ENCODE results near the gene DTD1.

DTD1 gene

DNA sequence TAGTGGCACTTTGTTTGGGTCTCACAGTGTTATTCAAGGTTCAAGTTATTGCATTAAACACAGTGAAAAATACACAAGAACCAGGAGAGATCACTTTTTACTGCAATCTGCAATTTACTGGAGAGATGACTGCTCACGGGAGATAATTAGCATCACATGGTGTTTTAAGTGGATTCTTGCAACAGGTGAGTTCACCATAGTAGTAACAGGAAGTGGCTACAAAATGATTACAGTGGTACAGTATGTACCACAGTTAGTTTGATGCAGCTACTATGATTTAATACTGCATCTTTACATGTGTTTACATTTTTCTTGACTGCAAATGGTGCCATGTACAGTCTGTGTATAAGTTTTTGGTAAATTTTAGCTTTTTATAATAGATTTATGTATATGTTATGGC lies 129.2 kb downstream of the DTD1 start:
- no peaks in the 10 kb centered on the region for H3K4me1 ChIP-seq (ENCODE audit: insufficient read depth, low read length, severe bottlenecking)
- peaks cover 5% of the 10 kb centered on the region for H3K36me3 ChIP-seq (ENCODE audit: insufficient read depth, low read length)
- H3F3A ChIP-seq (ENCODE audit: insufficient read depth, low read length) = no peaks in the 10 kb centered on the region
- no peak overlapping the region for H2AFZ ChIP-seq (ENCODE audit: low read length)
- no peak overlapping the region for H3K4me3 ChIP-seq (ENCODE audit: low read depth, low read length, poor library complexity, severe bottlenecking)
- no peak overlapping the region for H3K4me2 ChIP-seq (ENCODE audit: low read length)
- H3K9ac ChIP-seq (ENCODE audit: low read length) = no peak overlapping the region
- no peaks in the 10 kb centered on the region for H3K9me2 ChIP-seq (ENCODE audit: low read depth, low read length)
- H3K27ac ChIP-seq (ENCODE audit: low read depth, low read length, poor library complexity, severe bottlenecking) = no peak overlapping the region
- no peaks in the 10 kb centered on the region for H3K27me3 ChIP-seq (ENCODE audit: insufficient read depth, low read length)
- H3K9me3 ChIP-seq (ENCODE audit: low read length) = 0 out of 2 replicates have a peak, but pooled peaks cover 2% of the 10 kb centered on the region
- no peak for TF ChIP-seq EZH2 (IDR thresholded peaks at IDR 0.05; ENCODE audit: borderline replicate concordance, low read length)
- TF ChIP-seq, protein P1, sequence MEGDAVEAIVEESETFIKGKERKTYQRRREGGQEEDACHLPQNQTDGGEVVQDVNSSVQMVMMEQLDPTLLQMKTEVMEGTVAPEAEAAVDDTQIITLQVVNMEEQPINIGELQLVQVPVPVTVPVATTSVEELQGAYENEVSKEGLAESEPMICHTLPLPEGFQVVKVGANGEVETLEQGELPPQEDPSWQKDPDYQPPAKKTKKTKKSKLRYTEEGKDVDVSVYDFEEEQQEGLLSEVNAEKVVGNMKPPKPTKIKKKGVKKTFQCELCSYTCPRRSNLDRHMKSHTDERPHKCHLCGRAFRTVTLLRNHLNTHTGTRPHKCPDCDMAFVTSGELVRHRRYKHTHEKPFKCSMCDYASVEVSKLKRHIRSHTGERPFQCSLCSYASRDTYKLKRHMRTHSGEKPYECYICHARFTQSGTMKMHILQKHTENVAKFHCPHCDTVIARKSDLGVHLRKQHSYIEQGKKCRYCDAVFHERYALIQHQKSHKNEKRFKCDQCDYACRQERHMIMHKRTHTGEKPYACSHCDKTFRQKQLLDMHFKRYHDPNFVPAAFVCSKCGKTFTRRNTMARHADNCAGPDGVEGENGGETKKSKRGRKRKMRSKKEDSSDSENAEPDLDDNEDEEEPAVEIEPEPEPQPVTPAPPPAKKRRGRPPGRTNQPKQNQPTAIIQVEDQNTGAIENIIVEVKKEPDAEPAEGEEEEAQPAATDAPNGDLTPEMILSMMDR (IDR thresholded peaks at IDR 0.05; ENCODE audit: low read length) = no peak
- no peaks in the 10 kb centered on the region for H4K20me1 ChIP-seq (ENCODE audit: insufficient read depth, low read length)
- H3K79me2 ChIP-seq (ENCODE audit: insufficient read depth, low read length) = no peaks in the 10 kb centered on the region

DNA sequence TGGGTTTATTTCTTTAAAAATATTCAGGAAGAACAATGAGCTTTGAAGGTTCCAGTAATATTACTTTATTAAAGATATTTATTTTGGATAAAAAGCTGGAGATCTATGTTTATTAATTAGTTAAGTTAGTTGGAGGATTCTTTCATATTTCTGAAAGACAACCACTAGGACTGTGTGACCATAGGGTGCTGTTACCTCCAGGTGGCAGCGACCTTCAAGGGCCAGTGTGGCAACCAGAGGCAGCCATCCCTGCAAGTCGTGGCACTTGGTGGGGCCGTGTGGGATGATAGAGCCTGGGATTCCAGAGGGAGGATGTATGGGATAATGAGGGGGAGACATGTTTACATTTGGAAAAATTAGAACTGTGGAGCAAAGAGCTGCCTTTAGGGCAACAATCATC lies 130.3 kb downstream of the DTD1 start:
- Histone ChIP-seq H3K79me2 (ENCODE audit: insufficient read depth, low read length) (no peaks in the 10 kb centered on the region), H3K36me3 (ENCODE audit: insufficient read depth, low read length) (peaks cover 5% of the 10 kb centered on the region), H3F3A (ENCODE audit: insufficient read depth, low read length) (no peaks in the 10 kb centered on the region), H3K9ac (ENCODE audit: low read length) (no peak overlapping the region), H4K20me1 (ENCODE audit: insufficient read depth, low read length) (no peaks in the 10 kb centered on the region), H3K4me1 (ENCODE audit: insufficient read depth, low read length, severe bottlenecking) (no peaks in the 10 kb centered on the region), H3K9me2 (ENCODE audit: low read depth, low read length) (no peaks in the 10 kb centered on the region), H3K9me3 (ENCODE audit: low read length) (0 out of 2 replicates have a peak, but pooled peaks cover 2% of the 10 kb centered on the region), H3K4me2 (ENCODE audit: low read length) (no peak overlapping the region), H3K27ac (ENCODE audit: low read depth, low read length, poor library complexity, severe bottlenecking) (no peak overlapping the region), H3K27me3 (ENCODE audit: insufficient read depth, low read length) (no peaks in the 10 kb centered on the region), H2AFZ (ENCODE audit: low read length) (no peak overlapping the region), H3K4me3 (ENCODE audit: low read depth, low read length, poor library complexity, severe bottlenecking) (no peak overlapping the region)
- TF ChIP-seq, protein P1 (IDR thresholded peaks at IDR 0.05; ENCODE audit: low read length) = peak; percentile 22; the same call in 1 of the 2 replicates
- no peak for TF ChIP-seq EZH2 (IDR thresholded peaks at IDR 0.05; ENCODE audit: borderline replicate concordance, low read length)

DNA sequence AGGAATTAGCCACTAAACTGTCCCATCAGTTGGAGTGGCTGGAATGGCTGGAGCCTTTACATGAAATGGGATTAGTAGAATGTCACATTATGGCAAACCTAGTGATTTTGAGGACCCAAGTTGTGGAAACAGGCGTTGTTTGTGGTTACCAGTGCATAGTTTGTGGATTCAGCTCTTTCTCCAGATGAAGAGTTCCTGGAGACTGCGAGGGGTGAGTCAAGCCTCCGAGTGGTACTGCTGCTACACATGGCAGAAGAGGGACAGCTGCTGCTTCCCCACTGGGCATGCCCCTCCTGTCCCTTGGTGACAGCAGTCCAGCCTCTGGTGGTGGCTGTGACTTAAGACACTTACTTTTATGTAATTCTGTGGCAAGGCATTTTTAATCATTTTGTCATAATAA lies 131.6 kb downstream of the DTD1 start:
- H3K36me3 ChIP-seq (ENCODE audit: insufficient read depth, low read length) = peaks cover 5% of the 10 kb centered on the region
- TF ChIP-seq, protein P1 (IDR thresholded peaks at IDR 0.05; ENCODE audit: low read length) = no peak
- no peak for TF ChIP-seq EZH2 (IDR thresholded peaks at IDR 0.05; ENCODE audit: borderline replicate concordance, low read length)
- no peak overlapping the region for H3K4me2 ChIP-seq (ENCODE audit: low read length)
- H3K9ac ChIP-seq (ENCODE audit: low read length) = no peak overlapping the region
- no peaks in the 10 kb centered on the region for H3K79me2 ChIP-seq (ENCODE audit: insufficient read depth, low read length)
- no peaks in the 10 kb centered on the region for H3F3A ChIP-seq (ENCODE audit: insufficient read depth, low read length)
- H3K4me3 ChIP-seq (ENCODE audit: low read depth, low read length, poor library complexity, severe bottlenecking) = no peak overlapping the region
- H4K20me1 ChIP-seq (ENCODE audit: insufficient read depth, low read length) = no peaks in the 10 kb centered on the region
- H3K4me1 ChIP-seq (ENCODE audit: insufficient read depth, low read length, severe bottlenecking) = no peaks in the 10 kb centered on the region
- no peaks in the 10 kb centered on the region for H3K9me2 ChIP-seq (ENCODE audit: low read depth, low read length)
- H2AFZ ChIP-seq (ENCODE audit: low read length) = no peak overlapping the region
- no peak overlapping the region for H3K27ac ChIP-seq (ENCODE audit: low read depth, low read length, poor library complexity, severe bottlenecking)
- H3K27me3 ChIP-seq (ENCODE audit: insufficient read depth, low read length) = no peaks in the 10 kb centered on the region
- 0 out of 2 replicates have a peak, but pooled peaks cover 2% of the 10 kb centered on the region for H3K9me3 ChIP-seq (ENCODE audit: low read length)
